ENCODE data around the gene CERKL.

CERKL gene

GRCh38 chr2:181626671-181627070, 30.2 kb downstream of the CERKL start:
- no peak for DNase-seq (ENCODE audit: low read depth)

- DNase-seq (ENCODE audit: low read depth), result no peak
Observed at GRCh38 chr2:181623159-181623558, 33.7 kb downstream of the CERKL start.

GRCh38 chr2:181621779-181622490, 35.0 kb downstream of the CERKL start:
- DNase-seq (ENCODE audit: low read depth), result no peak

GRCh38 chr2:181619516-181619915, 37.4 kb downstream of the CERKL start:
- DNase-seq (ENCODE audit: low read depth), result no peak

GRCh38 chr2:181616715-181617114, 40.2 kb downstream of the CERKL start:
- no peak for DNase-seq (ENCODE audit: low read depth)

- DNase-seq (ENCODE audit: low read depth), result no peak
Observed at GRCh38 chr2:181614874-181615638, 41.8 kb downstream of the CERKL start.

GRCh38 chr2:181613241-181613640, 43.7 kb downstream of the CERKL start:
- no peak for DNase-seq (ENCODE audit: low read depth)

- no peak for DNase-seq (ENCODE audit: low read depth)
Observed at GRCh38 chr2:181607629-181608590, 49.0 kb downstream of the CERKL start.

- DNase-seq (ENCODE audit: low read depth), result no peak
Observed at GRCh38 chr2:181605889-181606837, 50.7 kb downstream of the CERKL start.

- DNase-seq (ENCODE audit: low read depth), result no peak
Observed at GRCh38 chr2:181602017-181602416, 54.9 kb downstream of the CERKL start.

- no peak for DNase-seq (ENCODE audit: low read depth)
Observed at GRCh38 chr2:181596556-181596955, 60.3 kb downstream of the CERKL start.

GRCh38 chr2:181594322-181594721, 62.6 kb downstream of the CERKL start:
- DNase-seq (ENCODE audit: low read depth), result no peak

- DNase-seq (ENCODE audit: low read depth), result no peak
Observed at GRCh38 chr2:181589779-181590178, 67.1 kb downstream of the CERKL start.

- no peak for DNase-seq (ENCODE audit: low read depth)
Observed at GRCh38 chr2:181588546-181588945, 68.4 kb downstream of the CERKL start.

- DNase-seq (ENCODE audit: low read depth), result peak; percentile 1
Observed at GRCh38 chr2:181586569-181587081, 70.3 kb downstream of the CERKL start.

- DNase-seq (ENCODE audit: low read depth), result no peak
Observed at GRCh38 chr2:181585732-181586131, 71.2 kb downstream of the CERKL start.

- no peak for DNase-seq (ENCODE audit: low read depth)
Observed at GRCh38 chr2:181581534-181581933, 75.4 kb downstream of the CERKL start.

GRCh38 chr2:181578829-181579228, 78.1 kb downstream of the CERKL start:
- DNase-seq (ENCODE audit: low read depth), result no peak

GRCh38 chr2:181576431-181576830, 80.5 kb downstream of the CERKL start:
- DNase-seq (ENCODE audit: low read depth), result no peak

- DNase-seq (ENCODE audit: low read depth), result no peak
Observed at GRCh38 chr2:181575650-181576025, 81.3 kb downstream of the CERKL start.

- DNase-seq (ENCODE audit: low read depth), result no peak
Observed at GRCh38 chr2:181575024-181575649, 81.8 kb downstream of the CERKL start.
